GM19099 (cell line): ENCODE results near the gene PROM2.

Source experiments
- POLR2A ChIP-seq: IDR thresholded peaks from 3 replicates; pipeline ENCODE4 v1.6.1; 2011; ENCODE audit warnings: low read depth; ENCODE audit not compliant: insufficient read length; ENCODE audit errors: extremely low read depth

The PROM2 gene

GRCh38 chr2:95264624-95265023, 9.6 kb upstream of the PROM2 start:
- TF ChIP-seq POLR2A: no peak

- TF ChIP-seq POLR2A: no peak
Measured at GRCh38 chr2:95265182-95265581, 9.1 kb upstream of the PROM2 start.

DNA sequence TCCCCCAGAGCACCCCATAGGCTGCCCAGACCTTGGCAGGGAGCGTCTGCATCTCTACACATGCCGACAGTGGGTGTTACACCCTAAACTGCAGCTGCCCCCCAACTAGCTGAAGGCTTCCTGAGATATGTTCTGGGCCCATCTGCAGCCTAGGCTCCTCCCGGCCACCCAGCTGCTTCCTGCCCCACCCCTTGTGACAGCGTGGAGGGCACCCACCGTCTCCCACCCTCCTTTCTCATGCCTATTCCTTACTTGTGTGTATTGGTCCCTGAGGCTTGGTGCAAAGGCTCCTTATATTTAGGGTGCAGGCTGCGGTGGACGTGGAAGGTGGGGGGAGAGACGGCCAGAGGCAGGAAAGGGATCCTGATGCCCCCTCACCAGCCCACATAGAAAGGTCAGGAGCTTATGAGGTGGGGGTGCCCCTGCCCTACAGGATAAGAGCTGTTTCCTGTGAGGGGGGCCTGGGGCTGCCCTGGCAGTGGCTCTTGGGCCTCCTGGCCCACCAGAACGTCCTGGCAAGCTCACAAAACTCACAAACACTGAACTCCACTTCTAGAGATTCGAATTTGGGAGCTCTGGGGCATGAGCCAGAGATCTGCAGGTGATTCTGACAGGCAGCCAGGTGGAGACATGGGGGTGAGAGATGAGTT, 7.3 kb upstream of the PROM2 start:
- no peak for TF ChIP-seq POLR2A

- TF ChIP-seq POLR2A: no peak
Measured at GRCh38 chr2:95267458-95268210, 6.6 kb upstream of the PROM2 start.

DNA sequence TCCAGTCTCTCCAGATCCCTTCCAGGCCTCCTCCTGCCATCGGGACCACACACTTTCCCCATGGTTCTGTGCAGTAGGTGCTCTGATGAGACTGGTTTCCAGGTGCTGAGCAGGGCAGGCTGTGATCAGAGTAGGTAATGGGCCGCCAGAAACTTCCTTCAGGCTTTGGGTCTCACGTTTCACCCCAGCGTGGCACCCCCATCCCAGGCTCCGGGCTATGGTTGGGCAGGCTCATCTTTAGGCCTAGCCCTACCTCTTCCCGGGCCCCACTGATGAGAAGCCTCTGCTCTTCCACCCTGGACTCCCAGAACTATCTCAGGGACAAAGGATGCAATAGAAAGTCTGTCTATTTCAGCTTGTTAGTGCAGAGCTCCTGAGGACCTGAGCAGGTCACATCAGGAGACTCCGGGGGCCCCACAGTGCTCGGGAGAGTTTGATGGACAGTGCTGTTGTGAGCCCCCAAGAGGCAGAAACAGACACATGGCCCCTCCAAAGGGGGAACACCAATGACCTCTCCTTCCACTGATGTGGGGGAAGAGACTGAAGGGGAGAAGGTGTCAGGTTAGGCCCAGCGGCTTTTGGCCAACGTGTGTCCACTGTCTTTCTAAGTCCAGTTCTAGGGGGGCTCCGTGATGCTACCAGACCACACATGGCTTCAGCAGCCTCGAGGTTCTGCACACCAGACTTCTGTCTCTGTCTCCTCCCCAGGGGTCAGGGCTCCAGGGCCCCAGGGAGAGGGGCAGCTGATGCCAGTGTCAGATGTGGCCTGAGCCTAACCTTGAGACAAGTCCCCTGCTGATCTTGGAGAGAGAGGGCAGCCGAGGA, 5.8 kb upstream of the PROM2 start:
- TF ChIP-seq POLR2A: no peak

DNA sequence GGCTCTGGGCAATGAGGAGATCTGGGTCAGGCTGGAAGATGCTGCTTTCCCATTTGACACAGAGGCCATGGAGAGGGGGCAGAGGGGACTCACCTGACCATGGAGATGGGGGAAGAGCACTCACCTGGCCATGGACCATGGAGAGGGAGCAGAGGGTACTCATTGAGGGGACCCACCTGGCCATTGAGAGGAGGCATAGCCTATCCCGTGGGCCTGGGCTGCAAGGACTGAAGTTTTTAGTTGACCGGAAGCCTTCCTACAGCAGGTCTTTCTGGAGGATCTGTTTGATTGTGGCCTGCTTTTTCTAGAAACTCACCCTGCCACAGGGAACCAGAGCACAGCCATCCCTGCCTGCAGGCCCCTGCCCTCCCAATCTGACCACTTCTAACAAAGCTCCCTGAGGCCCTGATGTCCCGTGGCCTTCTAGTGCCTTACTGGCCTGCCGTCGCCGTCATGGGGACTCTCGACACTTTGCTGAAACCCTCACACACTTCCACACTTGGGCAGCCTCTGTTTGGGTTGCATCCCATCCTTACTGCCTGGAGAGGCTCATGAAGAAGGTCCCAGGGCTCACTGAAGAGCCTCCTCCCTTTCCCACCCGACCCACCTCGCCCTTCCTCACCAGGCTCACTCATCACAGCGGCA, 5.1 kb upstream of the PROM2 start:
- TF ChIP-seq POLR2A: no peak

DNA sequence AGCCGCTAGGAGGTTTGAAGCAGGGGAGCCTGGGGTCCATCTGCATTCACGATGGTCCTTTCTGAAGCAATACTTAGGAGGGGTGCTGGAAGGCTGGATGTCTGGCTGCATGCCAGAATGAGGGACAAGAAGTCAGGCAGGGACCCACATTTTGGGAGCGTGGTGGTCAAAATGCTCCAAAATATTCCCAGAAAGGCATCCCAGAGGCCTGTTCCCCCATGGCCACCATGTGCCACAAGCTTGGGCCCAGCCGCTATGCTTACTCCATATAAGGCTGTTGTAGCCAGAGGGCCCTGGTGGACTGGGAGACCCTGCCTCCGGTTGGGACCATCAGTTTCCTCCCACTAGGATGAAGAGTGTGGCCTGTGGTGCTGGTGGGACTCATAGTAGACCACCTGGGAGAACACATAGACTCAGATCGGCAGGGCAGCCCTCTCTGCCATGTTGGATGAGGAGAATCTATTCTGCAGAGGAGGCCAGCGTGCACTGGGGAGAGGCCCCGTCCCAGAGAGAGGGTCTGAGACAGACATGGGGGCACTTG, 3.6 kb upstream of the PROM2 start:
- no peak for TF ChIP-seq POLR2A

DNA sequence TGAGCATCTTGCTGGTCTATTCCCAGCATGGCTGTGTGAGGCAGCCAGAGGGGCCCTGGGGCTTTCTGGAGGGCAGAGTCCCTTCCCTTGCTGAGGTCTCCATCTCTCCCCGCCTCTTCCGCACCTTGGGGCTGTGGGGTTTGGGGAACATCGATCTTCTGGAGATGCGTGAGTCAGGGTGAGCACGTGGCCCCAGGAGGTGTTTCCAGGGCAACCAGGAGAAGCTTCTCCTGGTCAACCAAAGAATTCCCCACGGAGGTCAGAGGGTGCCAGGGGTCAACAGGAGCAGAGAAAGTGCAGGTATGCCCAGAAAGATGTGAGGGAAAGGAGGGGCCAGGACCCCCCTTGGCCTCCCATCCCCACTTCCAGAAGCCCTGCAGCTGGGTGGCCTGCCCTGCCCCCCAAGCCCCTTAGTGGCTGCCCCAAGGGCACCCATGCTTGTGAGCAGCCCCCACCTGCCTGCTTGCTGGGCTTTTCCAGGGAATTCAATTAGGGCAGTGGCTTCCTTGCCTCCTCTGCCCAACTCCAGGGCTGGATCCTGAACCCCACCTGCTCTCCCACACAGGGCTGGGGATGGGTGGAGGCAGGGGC, 2.8 kb upstream of the PROM2 start:
- TF ChIP-seq POLR2A: no peak

DNA sequence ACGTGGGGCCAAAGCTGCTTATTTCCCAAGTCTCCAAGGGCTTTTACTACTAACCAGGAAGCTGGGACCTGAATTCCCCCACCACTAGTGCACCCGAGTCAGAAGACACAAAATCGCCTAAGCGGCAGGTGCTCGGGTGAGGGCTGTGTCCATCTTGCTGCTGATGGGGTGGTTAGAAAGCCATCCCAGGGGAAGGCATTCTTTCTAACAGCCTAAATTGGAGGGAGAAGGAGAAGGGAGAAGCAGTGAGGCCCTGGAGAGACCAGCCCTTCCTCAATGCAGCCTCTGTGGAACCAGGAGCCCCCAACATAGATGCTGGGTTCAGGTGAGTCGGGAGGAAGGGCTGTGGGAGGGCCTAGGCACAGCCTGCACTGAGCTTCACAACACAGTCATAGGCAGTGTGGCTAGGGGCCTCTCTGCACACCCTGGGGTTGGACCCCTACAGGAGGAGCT, 1.9 kb upstream of the PROM2 start:
- TF ChIP-seq POLR2A: no peak

GRCh38 chr2:95272781-95273180, 1.5 kb upstream of the PROM2 start:
- TF ChIP-seq POLR2A: no peak

DNA sequence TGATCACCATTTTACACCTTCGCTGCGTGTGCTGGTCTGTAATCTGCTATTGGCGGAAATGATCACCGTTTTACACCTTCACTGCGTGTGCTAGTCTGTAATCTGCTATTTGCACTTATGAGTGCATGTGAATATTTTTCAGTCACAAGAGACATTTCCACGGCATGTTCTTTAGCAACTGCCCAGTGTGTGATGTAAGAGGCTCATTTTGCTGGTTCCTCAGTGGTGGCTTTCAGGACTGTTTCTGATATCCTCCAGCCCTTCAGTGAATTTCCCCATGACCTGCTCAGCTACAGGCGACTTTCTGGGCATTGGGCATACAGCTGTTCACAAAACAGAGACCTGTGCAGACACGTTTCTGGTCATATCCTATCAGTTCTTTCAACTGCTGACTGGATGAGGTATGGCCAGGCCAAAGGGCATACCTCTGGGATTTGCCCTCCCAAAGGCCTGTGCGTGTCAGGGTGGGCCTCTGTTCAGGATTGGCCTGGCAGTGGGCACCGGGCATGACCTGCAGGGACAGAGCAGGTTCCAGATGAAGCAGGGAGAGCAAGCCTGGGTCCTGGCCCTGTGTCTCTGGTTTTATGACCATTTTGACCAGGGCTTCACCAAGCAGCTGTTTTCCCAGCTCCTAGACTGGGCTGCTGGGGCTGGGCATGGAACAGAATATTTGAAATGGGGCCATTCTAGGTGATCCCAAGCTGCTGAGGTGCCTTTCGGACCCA, 521 bp upstream of the PROM2 start:
- no peak for TF ChIP-seq POLR2A

GRCh38 chr2:95275151-95275515, 884 bp downstream of the PROM2 start:
- no peak for TF ChIP-seq POLR2A

DNA sequence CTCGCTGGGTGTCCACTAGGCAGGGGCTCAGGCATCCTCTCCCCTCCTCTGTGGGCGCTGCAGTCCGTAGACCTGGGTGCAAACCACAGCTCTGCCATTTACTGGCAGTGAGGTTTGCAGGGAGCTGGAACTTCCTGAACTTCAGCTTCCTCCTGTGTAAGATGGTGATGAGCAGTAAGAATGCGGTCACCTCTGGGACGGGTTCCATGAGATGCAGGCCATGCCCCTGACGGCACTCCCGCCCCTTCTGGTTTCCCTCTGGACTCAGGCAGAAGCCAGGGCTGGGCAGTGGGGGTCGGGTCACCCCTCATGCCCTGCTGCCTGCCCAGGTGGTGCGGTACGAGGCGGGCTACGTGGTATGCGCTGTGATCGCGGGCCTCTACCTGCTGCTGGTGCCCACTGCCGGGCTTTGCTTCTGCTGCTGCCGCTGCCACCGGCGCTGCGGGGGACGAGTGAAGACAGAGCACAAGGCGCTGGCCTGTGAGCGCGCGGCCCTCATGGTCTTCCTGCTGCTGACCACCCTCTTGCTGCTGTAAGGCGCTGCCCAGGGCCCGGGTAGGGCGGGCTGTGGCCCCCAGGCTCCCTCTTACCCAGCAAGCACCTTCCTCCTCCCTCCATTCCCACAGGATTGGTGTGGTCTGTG, 1.5 kb downstream of the PROM2 start:
- no peak for TF ChIP-seq POLR2A
